Activated T-helper 9 cell treated with anti-CD3 and anti-CD28 coated beads, Interleukin-2, amount 50 U/mL, for 16 hours (primary cell): ENCODE data around the gene TPSB2.
"Not testable (repeated sequence)": the region's sequence is repeated elsewhere in the genome, so short reads cannot be mapped to it uniquely, and the experiment has no call there.

Experiments
- DNase-seq: peaks from one replicate; pipeline ENCODE4 v3.0.0-alpha.2; 2020; ENCODE audit warnings: low read depth

Gene TPSB2

DNA sequence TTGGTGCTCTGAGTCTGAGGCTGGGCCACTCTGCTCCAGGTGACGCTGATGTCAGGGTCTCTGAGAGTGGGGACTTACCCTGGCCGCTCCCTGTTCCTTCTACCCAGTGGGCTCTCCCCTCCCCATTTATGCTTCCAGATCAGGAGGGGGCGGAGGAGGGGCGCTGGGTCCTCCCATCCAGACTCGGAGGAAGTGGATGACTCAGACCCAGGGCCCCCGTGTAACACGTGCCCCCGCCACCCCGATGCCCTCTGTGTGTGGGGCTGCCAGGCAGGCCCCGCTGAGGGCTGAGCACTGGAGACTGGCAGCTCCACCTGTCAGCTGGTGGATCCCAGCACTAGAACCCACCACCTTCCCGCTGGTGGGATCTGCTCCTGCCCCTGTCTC, at the start of gene TPSB2:
Gene TPSB2, minus strand, starts transcription at position 101 of the 387 bp plus-strand sequence. CDS start 233 bp downstream, outside the sequence.
- DNase-seq, result not testable (repeated sequence)

DNA sequence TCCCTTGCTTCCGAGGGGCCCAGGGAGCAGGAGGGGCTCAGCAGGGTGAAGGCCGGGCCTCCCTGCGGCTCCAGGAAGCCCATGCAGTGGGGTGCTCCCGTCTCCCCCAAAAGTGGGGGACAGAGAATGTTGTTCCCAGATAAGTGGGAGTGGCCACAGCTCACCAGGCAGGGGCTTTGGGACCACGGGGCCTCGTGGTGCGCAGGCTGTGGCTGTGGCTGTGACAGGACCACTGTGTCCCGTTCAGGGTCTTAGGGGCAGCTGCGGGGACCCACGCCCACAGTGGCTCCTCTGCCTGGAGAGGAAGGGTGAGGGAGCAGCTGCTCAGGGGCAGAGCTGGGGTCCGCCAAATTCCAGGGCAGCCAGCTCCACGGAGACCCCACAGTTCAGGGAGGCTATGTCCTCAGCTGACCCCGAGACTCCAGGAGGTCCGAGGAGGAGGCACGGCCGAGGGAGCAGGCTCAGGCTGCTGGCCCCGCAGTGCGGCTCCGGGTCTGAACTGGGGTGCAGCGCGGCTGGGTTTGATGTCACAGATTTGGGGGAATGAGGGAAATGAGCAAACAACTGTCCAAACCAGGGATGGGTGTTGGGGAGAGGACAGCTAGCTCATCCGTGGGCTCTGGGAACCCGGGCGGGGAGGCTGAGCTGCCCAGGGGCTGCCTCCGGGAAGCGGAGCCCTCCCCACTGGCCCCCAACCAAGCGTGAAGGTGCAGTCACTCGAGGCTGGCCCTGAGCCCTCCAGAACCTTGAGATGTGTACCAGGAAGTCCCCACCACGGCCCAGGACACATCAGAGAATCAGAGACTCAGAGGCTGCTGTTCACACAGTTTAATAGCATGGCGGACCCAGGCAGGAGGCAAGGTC, 49.3 kb upstream of the TPSB2 start:
- DNase-seq, result no peak

- no peak for DNase-seq
These were observed 48.5 kb upstream of the TPSB2 start for GRCh38 chr16:1278477-1278876.

- no peak for DNase-seq
These were observed 47.8 kb upstream of the TPSB2 start for GRCh38 chr16:1277617-1278282.

- no peak for DNase-seq
These were observed 47.2 kb upstream of the TPSB2 start for GRCh38 chr16:1277151-1277598.

GRCh38 chr16:1276580-1276878, 46.5 kb upstream of the TPSB2 start:
- no peak for DNase-seq

DNA sequence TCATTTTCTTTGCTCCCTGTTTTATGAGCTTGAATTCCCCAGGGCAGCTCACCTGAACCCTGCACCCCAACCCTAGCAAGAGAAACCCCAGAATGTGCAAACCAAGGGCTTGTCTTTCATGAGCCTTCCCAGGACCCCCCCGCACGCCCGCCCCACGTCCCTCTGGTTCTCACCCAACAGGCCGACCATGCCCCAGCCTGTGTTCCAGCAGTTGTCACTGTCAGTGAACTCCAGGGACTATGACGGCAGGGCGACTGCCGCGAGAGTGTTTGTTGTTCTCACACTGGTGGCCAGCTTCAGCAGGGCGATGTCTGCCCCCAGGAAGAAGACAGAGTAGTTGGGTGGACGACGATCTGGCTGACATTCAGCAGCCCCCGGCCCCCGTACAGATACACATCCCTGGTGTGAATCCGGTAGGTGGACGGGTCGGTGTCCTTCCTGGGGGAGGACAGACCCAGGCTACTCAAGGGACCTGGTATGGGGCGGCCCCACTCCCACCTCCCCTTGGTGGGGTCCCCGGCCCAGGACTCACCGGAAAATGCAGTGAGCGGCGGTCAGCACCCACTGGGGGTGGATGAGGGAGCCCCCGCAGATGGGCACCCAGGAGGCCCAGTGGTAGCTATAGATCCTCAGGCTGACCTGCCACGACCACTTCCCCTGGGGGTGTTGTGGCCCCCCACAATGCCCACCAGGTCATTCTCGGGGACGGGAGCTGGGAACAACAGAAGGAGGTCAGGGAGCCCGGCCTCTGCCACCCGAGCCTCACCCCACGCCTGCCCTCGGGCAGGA, 46.0 kb upstream of the TPSB2 start:
- no peak for DNase-seq

DNA sequence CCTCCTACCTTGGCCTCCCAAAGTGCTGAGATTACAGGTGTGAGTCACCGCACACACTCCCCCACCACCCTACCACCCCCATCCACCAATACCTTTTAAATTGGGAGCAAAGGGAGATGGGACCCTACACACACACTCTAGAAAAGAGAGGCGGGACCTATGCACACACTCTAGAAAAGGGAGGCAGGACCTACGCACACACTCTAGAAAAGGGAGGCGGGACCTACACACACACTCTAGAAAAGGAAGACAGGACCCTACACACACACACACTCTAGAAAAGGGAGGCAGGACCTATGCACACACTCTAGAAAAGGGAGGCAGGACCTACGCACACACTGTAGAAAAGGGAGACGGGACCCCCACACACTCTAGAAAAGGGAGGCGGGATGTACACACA, 44.8 kb upstream of the TPSB2 start:
- DNase-seq, result no peak

DNA sequence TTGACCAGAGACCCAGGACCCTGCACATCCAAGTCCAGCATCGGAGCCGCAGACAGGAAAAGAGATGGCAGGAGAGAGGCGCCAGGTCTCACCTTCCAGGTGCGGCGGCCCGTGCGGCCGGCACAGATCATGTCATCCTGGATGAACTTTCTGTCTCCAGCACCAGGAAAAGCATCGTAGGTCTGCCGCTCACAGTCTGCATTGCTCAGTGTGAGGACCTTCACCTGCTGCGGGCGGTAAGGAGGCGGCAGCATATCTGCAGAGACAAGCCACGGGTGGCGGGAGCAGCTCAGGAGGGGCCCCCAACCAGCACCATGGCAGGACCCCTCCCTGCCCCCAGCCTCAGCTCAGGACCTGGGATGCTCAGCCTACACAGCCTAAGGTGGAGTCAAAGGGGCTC, 43.8 kb upstream of the TPSB2 start:
- DNase-seq, result no peak

- no peak for DNase-seq
These were observed 42.6 kb upstream of the TPSB2 start for GRCh38 chr16:1272453-1273198.

- peak; percentile 9 for DNase-seq
These were observed 41.9 kb upstream of the TPSB2 start for GRCh38 chr16:1271724-1272413.

DNA sequence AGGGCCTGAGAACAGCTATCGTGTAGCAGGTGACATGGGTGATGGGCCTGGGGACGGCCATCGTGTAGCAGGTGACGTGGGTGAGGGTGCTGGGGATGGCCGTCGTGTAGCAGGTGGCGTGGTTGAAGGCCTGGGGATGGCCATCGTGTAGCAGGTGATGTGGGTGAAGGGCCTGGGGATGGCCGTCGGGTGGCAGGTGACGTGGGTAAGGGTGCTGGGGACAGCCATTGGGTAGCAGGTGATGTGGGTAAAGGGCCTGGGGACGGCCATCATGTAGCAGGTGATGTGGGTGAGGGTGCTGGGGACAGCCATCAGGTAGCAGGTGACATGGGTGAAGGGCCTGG, 41.4 kb upstream of the TPSB2 start:
- no peak for DNase-seq

DNA sequence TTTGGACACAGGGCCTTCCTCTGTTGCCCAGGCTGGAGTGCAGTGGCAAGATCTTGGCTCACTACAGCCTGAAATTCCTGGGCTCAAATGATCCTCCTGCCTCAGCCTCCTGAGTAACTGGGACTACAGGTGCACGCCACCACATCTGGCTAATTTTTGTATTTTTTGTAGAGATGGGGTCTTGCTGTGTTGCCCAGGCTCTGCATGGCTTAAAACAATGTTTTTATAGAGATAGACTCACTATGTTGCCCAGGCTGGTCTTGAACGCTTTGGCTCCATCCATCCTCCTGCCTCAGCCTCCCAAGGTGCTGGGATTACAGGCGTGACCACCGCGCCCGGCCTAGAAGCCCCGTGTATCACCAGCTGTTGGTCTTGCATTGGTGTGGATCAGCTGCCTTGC, 39.4 kb upstream of the TPSB2 start:
- not testable (repeated sequence) for DNase-seq

DNA sequence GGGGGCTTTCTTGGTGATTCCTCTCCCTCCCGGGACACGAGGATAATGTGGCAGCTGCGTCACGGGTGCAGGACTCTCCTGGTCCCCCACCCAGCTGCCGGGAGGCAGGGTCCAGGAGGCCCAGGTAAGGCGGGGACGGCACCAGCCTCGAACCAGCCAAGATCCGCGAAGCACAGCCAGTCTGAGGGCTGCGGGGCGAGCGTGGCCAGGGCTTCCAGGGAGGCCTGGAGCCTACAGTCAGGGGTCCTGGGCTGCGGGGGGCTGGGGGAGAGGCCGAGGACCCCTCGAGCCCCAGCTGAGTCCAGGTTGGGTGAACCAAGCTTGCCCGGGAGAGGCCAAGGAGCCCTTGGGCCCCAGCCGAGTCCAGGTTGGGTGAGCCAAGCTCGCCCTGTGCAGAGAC, 35.8 kb upstream of the TPSB2 start:
- DNase-seq, result no peak

GRCh38 chr16:1265090-1265630, 35.2 kb upstream of the TPSB2 start:
- DNase-seq, result no peak

GRCh38 chr16:1264345-1265089, 34.5 kb upstream of the TPSB2 start:
- DNase-seq, result no peak

- no peak for DNase-seq
These were observed 33.8 kb upstream of the TPSB2 start for GRCh38 chr16:1263591-1264344.

DNA sequence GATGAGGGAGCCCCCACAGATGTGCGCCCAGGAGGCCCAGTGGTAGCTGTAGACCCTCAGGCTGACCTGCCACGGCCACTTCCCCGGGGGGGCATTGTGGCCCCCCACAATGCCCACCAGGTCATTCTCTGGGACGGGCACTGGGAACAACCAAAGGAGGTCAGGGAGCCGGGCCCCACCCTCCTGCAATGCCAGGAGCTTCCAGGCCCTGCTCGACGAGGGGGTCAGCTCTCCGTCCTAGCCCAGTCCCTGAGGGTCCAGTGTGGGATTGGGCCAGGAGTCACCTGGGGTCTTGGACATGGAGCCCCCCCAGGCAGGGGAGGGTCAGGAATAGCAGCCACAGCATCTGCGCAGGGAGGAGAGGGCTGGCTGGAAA, 32.9 kb upstream of the TPSB2 start:
- DNase-seq, result no peak

GRCh38 chr16:1262210-1262845, 32.3 kb upstream of the TPSB2 start:
- DNase-seq, result no peak
